ENCODE data around the gene UBE2M.

UBE2M gene

DNA sequence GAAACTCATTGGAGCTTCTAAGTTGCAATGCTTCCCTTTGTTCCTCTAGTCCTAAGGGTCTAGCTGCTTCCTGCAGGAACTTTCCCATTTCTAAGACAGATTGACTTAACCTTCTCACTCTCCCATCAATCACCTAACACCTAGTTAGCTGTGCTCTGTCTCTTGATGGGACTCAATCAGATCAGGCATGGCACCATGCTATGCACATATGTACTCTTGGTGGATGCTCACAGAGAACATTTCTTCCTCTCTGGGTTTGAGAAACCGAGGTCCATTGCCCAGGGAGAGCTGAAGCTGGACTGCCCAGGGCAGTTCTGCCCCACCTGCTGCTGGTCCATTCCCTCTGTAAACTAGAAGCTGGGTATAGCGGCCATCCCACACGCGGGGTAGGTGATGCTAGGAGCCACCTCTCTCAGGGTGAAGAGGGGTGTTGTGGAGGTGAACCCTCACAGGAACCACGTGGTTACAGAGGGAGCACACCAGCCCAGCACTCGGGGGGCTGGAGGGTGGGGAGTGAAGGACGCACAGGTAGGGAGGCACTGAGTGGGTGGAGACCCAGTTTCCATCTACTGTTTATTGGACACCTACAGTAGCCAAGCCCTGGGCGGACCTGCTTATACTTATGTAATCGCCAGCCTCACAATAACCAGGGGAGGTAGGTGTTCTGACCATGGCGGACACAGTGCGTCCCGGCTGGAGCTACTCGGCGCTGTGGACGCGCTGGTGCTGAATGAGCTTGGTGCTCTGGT, 3.1 kb upstream of the UBE2M start:
- TF ChIP-seq GATA2 (IDR thresholded peaks at IDR 0.05; ENCODE audit: low read depth, low read length) (no peak), GATA3 (IDR thresholded peaks at IDR 0.05; ENCODE audit: low read depth, low read length) (no peak)

DNA sequence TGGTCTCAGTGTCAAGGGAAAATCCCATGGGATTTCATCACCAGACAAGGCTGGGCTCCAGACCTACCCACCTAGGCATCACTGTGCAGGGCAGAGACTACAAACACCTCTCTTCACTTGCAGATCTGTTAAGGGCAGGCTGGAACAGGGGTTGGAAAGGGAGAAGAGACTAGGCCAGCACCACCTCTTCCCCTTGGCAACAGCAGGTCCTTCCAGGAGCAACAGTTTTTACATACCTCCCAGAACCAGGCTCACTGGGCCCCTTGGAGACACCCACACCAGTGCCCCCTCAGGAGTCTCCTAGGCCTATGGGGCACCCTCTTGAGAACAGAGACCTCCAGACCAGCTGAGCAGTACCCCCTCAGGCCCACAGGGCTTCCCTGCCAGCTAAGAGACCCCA, 2.5 kb upstream of the UBE2M start:
- TF ChIP-seq GATA3 (IDR thresholded peaks at IDR 0.05; ENCODE audit: low read depth, low read length): no peak
- TF ChIP-seq GATA2 (IDR thresholded peaks at IDR 0.05; ENCODE audit: low read depth, low read length): no peak

DNA sequence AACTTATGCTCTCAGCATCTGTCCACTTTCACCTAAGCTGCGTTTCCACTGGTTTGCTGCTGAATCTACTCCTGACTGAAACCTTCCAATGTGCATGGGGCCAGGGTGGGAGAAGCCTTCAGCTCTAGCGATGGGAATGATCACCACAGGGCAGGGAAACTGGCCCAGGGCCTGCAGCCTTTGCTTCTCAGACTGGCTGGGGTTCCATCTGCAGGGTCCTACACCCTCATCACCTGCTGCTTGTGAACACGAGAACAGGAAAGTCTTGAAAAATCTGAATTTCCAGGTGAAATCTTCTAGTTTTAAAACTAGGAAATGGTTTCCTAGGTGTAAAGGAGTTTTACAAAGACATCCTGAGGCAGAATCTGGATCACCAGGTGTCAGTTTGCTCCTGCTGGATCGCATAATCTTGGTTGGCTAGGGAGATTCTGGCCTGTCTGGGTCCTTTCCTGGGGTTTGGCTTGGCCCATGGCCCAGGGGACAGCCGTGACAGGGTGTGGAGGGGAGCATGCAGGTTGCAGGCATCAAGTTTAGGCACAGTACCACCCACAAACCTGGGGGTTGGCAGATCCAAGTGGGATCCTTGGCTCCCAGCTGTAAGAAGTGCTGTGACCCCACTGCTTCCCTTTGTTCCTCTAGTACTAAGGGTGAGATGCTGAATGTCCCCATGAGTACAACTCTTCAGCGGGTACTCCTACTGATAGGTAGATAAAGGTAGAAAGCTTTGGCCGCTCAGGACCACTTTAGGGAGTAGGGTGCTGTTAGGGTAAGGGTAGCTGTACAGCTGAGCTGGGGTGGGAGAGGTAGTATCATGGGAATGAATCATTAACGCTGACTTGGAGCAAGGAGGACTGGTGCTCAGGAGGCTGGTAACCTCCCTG, 1.8 kb upstream of the UBE2M start:
- TF ChIP-seq GATA2 (IDR thresholded peaks at IDR 0.05; ENCODE audit: low read depth, low read length) (no peak), GATA3 (IDR thresholded peaks at IDR 0.05; ENCODE audit: low read depth, low read length) (no peak)

DNA sequence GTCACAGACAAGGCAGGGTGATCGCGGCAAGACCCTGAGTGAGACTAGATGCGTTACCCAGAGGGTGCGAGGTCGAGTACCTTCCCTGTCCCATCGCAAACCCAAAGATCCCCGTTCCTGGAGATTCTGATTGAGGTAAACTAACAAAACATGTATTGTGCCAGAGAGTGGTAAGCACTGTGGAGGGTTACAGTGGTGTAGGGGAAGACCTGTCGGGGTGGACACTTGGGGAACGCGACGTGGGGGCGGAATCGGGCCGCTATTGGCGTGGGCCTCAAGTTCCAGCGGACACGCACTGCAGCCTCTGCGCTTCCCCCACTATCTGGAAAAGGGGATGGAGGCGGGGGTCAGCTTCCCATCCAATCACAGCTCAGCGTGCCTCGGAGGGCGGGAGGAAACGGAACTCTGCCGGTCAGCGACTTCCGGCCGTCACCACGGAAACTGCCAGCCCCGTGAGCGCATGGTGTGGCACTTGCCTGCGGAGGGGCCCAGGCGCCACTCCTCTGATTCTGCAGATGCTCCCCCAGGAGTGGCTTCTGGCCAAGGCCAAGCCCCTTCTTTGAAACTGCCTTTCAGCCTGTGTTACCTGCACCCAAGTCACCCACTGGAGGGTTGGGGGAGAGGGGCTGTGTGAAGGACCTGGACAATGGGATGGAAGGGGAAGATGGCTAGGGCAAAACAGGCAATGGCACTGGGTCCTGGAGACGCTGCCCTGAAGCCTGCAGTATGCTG, 1.0 kb upstream of the UBE2M start:
- TF ChIP-seq GATA3 (IDR thresholded peaks at IDR 0.05; ENCODE audit: low read depth, low read length) (no peak), GATA2 (IDR thresholded peaks at IDR 0.05; ENCODE audit: low read depth, low read length) (no peak)

DNA sequence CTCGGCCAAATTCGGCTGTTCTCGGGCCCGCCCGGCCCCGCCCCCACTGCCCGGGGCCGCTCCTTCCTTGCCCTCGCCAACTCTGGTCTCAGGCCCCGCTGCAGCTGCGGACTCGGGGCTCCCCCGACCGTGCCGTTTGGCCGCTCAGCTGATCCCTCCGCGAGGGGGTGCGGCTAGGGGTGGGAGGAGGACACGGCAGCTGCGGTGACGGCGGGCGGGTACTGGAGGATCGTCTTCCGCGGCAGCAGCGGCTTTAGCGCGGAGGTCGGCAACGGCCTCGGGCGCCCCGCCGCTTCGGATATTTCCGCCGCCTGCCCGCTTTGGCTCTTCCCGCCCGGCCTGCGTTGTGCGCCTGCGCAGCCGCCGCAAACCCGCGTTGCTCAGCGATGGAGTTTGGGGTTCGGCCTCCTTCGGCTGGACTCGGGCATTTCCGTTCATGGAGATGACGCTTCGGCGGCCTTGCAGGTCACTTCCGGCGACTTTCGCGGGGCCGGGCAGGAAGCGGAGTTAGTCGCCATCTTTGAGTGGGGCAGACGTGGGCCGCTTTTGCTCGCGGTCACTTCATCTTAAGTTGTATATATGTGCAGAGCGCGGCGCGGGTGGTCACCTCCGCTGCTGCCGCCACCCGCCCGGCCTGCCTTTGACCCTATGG, 338 bp upstream of the UBE2M start:
- TF ChIP-seq GATA3 (IDR thresholded peaks at IDR 0.05; ENCODE audit: low read depth, low read length): no peak

DNA sequence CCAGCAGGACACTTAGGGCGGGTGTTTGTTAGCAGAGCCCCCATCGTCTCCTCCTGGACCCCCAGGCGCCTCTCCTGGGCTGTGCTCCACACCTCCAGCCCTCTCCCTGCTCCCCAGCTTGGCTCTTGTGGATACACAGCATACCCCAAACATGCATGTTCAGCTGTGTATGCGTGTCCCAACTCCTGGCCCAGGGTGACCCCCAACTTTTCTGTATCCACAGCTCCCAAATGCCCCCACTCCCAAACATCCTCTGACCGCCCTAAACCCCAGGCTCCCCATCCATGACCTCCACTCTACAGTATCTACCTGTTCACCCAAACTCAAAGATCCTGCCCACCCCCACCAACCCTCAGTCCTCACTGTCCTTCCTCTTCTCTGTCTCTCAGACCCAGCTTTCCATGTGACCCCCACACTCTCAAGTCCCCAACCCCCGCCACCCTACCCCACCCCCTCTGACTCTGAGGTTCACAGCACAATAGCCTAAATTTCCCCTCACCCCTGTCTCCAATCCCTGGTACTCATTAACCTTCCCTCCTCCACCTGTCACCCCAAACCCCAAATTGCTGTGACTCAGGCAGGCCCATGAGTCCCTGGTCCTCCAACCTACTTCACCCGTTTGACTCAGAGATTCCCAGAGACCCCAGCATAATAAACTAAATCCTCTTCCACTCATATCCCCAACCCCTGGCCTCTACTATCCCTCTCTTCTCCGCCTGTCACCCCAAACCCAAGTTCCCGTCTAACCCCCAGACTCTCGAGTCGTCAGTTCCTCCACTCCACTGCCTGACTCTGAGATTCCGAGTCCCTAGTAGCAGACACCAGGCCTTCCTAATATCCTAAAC, 968 bp downstream of the UBE2M start:
- TF ChIP-seq GATA3 (IDR thresholded peaks at IDR 0.05; ENCODE audit: low read depth, low read length): no peak
- no peak for TF ChIP-seq GATA2 (IDR thresholded peaks at IDR 0.05; ENCODE audit: low read depth, low read length)

DNA sequence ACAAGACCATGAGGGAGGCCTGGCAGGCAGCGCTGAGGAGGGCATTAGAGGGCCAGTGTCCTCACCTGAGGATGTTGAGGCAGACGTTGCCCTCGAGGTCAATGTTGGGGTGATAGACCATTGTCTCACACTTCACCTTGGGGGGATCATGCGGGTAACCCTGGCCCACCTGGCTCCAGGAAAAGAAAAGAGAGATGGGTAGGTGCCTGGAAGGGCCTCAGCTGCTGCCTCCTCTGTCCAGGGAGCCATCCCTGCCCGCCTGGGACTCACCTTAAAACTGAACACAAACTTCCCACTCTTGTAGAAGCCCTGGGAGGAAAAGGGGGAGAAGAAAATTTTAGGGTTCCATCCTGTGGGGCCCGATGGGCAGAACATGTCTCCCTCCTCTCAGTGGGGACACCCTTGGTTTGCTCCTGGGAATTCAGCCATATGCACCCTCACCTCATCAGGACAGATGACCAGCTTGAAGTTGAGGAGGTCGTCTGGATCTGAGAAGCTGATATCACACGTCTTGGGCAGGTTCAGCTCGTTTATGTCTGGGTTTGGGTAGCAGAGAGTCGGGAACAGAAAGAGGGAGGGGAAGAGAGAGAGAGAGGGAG, 1.7 kb downstream of the UBE2M start:
- no peak for TF ChIP-seq GATA3 (IDR thresholded peaks at IDR 0.05; ENCODE audit: low read depth, low read length)
- TF ChIP-seq GATA2 (IDR thresholded peaks at IDR 0.05; ENCODE audit: low read depth, low read length): no peak

DNA sequence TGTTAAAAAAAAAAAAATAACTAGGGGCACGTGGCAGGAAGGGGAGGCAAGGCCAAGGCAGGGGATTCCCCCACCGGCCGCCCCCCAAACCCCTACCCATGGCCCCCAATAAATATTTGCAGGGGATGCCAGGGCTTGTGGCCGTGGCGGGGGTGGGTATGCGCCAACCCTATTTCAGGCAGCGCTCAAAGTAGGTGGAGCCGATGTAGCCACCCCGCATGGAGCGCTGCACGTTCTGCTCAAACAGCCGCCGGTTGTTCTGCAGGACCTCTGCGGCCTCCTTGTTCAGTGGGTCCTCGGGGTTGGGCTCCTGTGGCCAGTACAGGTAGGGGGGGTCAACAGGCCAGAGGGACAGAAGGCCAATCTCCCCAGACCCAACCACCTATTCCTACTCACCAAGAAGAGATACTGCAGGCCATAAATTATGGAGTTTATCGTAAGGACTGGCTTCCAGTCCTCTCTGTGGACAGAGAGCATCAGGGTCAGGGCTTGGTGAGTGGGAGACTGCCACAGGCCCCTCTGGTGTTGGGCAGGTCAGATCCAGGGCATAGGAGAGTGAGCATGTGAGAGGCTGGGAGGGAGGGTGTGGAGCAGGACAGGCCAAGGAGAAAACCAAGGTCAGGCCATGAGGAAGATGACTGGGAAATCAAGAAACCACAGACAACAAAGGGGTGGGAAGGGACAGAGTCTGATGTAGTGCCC, 2.3 kb downstream of the UBE2M start:
- TF ChIP-seq GATA2 (IDR thresholded peaks at IDR 0.05; ENCODE audit: low read depth, low read length): no peak
- no peak for TF ChIP-seq GATA3 (IDR thresholded peaks at IDR 0.05; ENCODE audit: low read depth, low read length)

DNA sequence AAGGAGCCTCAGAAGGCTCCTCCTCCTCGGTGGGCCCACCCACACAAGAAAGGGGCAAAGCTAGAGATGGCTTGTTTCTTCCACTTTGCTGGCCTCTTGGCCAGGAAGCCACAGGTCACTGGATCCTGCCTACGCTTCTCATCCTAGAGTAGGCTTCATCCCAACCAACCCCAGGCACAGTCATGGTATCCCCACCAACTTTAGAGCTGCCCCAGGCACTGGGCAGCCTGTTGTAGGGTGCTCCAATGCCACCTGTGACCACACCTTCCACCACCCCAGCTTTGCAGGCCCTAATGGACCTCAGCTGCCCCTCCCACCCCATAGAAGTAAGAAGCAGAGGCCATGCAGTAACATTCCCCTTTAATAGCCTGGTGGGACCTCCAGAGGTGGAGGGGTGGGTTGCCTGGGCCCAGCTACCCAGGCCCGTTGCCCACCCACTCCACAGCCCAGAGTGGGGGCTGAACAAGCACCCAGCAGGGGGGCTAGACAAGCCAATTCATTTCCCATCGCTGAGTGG, 3.0 kb downstream of the UBE2M start:
- TF ChIP-seq GATA3 (IDR thresholded peaks at IDR 0.05; ENCODE audit: low read depth, low read length) (no peak), GATA2 (IDR thresholded peaks at IDR 0.05; ENCODE audit: low read depth, low read length) (no peak)

DNA sequence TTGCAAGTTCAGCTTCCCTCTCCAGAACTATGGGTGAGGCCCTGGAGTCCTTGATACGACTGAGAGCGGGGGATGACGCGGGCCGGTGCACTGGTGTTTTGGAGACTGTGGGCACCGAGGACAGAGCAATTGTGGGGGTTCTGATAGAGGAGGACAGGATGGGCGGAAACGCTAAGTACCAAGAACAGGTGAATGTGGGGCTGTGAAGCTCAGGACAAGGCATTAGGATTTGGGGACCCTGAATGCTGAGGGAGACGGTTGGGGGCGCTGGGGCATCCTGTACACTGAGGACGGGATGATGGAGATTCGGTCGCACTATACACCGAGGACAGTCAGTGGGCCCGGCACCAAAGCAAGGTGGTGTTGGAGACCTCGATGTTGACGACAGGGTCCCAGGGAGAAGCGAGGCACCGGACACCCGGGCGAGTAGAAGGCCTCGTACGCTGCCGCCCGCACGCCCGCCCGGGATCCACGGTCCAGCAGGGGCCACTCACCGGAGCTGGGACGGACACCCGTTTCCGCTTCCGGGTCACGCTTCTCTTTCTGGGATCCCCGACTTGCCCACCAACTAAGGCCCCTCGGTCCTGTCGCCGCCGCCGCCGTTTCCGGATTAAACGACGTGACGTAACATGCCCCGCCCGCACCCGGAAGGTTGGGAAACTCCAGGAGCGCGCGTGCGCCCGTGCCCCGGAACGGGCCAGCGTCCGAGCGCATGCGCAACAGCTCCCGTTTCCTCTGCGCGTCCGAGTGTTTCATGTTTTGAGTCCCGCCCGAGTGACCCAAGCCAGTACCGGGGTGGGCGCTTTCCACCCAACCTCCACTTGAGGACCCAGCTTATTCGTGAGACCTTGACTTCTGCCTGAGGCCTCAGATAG, 3.7 kb downstream of the UBE2M start, which contains the start of gene CHMP2A:
CHMP2A (minus strand) TSS at position 612 of the 875 bp plus-strand sequence. CDS start 893 bp downstream, outside the sequence.
- TF ChIP-seq GATA3 (IDR thresholded peaks at IDR 0.05; ENCODE audit: low read depth, low read length) (no peak), GATA2 (IDR thresholded peaks at IDR 0.05; ENCODE audit: low read depth, low read length) (no peak)
